Epithelial cell of esophagus (primary cell): ENCODE measurements around the gene PPY.
"Not testable (repeated sequence)": the region's sequence is repeated elsewhere in the genome, so short reads cannot be mapped to it uniquely, and the experiment has no call there.

ENCODE experiments used
- DNase-seq: peaks from one replicate; pipeline ENCODE4 v3.0.0; 2010; ENCODE audit warnings: low read depth
- H3K4me3 ChIP-seq: 2 replicates; pipeline ENCODE4 v1.5.1; 2011; ENCODE audit warnings: mild to moderate bottlenecking, low read length, control low read depth
- CTCF ChIP-seq: IDR thresholded peaks from 2 replicates; pipeline ENCODE4 v1.5.1; 2011; ENCODE audit warnings: low read depth, mild to moderate bottlenecking, low read length, control low read depth, inconsistent platforms; ENCODE audit not compliant: insufficient read depth; ENCODE audit errors: missing control alignments

The PPY gene

GRCh38 chr17:43901861-43902589, 40.3 kb downstream of the PPY start:
- no peak overlapping the region for H3K4me3 ChIP-seq
- no peak for TF ChIP-seq CTCF

GRCh38 chr17:43900858-43901754, 41.2 kb downstream of the PPY start:
- no peak for DNase-seq
- no peak for TF ChIP-seq CTCF
- peak overlapping the region; percentile 33 for H3K4me3 ChIP-seq

More at GRCh38 chr17:43901861-43902589, 40.3 kb downstream of the PPY start:
- no peak for DNase-seq

- peak overlapping the region; percentile 33 for H3K4me3 ChIP-seq
- peak; percentile 81 for DNase-seq
Measured at GRCh38 chr17:43900183-43900857, 42.0 kb downstream of the PPY start.

GRCh38 chr17:43898446-43898845, 43.8 kb downstream of the PPY start:
- no peak for DNase-seq
- no peak for TF ChIP-seq CTCF
- H3K4me3 ChIP-seq: no peak overlapping the region

More at GRCh38 chr17:43900183-43900857, 42.0 kb downstream of the PPY start:
- TF ChIP-seq CTCF: no peak

- TF ChIP-seq CTCF: no peak
- H3K4me3 ChIP-seq: no peak overlapping the region
- peak; percentile 85 for DNase-seq
Measured at GRCh38 chr17:43897831-43898230, 44.4 kb downstream of the PPY start.

GRCh38 chr17:43894494-43894893, 47.8 kb downstream of the PPY start:
- not testable (repeated sequence) for H3K4me3 ChIP-seq, DNase-seq

- H3K4me3 ChIP-seq: no peak overlapping the region
- no peak for TF ChIP-seq CTCF
- DNase-seq: no peak
Measured at GRCh38 chr17:43892647-43892952, 49.7 kb downstream of the PPY start.
